Ishikawa (cell line): ENCODE results near the gene GNA14.

Experiments used
- CREB1 ChIP-seq: IDR thresholded peaks from 2 replicates; pipeline ENCODE4 v1.6.1; 2012; ENCODE audit warnings: low read depth
- EGR1 ChIP-seq: IDR thresholded peaks from 2 replicates; pipeline ENCODE4 v1.6.1; 2012
- EP300 ChIP-seq: IDR thresholded peaks from 2 replicates; pipeline ENCODE4 v1.6.1; 2012; ENCODE audit warnings: borderline replicate concordance
- NFIC ChIP-seq: IDR thresholded peaks from 2 replicates; pipeline ENCODE4 v1.6.1; 2012
- RAD21 ChIP-seq: IDR thresholded peaks from 2 replicates; pipeline ENCODE4 v1.6.1; 2012; ENCODE audit warnings: low read depth
- TAF1 ChIP-seq: IDR thresholded peaks from 2 replicates; pipeline ENCODE4 v1.6.1; 2012; ENCODE audit warnings: low read depth, mild to moderate bottlenecking
- TCF12 ChIP-seq: IDR thresholded peaks from 2 replicates; pipeline ENCODE4 v1.6.1; 2012; ENCODE audit warnings: low read depth
- YY1 ChIP-seq: IDR thresholded peaks from 2 replicates; pipeline ENCODE4 v1.6.1; 2012; ENCODE audit warnings: low read depth
- ZBTB7A ChIP-seq: IDR thresholded peaks from 2 replicates; pipeline ENCODE4 v1.6.1; 2012; ENCODE audit warnings: low read depth
- TF ChIP-seq, protein P1 (sequence below): IDR thresholded peaks from 2 replicates; pipeline ENCODE4 v1.6.1; 2012
- TF ChIP-seq, protein P2 (sequence below): IDR thresholded peaks from 2 replicates; pipeline ENCODE4 v1.6.1; 2012; ENCODE audit warnings: low read depth, mild to moderate bottlenecking
- TF ChIP-seq, protein P3 (sequence below): IDR thresholded peaks from 2 replicates; pipeline ENCODE4 v1.6.1; 2012

DNA sequence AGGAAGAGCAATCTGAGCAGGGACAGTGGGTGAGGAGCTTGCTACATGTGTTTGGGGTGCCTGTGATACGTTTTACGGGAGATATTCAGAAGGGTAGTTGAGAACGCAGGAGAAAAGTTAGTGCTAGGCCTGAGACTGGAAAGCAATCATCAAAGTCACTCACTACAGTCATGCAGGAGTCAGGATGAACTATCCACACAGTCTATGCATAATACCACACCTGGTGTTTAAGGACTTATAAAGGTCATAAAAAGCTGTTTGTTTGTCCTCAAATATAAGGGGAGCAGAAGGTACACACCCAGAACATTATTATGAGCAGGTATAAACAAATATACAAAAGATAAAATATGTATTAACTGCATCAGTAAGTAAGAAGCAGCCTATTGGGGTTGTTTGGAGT lies 176.6 kb downstream of the GNA14 start:
- TF ChIP-seq, protein P1, sequence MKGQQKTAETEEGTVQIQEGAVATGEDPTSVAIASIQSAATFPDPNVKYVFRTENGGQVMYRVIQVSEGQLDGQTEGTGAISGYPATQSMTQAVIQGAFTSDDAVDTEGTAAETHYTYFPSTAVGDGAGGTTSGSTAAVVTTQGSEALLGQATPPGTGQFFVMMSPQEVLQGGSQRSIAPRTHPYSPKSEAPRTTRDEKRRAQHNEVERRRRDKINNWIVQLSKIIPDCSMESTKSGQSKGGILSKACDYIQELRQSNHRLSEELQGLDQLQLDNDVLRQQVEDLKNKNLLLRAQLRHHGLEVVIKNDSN: no peak
- TF ChIP-seq YY1: no peak
- TF ChIP-seq EGR1: no peak
- TF ChIP-seq, protein P2, sequence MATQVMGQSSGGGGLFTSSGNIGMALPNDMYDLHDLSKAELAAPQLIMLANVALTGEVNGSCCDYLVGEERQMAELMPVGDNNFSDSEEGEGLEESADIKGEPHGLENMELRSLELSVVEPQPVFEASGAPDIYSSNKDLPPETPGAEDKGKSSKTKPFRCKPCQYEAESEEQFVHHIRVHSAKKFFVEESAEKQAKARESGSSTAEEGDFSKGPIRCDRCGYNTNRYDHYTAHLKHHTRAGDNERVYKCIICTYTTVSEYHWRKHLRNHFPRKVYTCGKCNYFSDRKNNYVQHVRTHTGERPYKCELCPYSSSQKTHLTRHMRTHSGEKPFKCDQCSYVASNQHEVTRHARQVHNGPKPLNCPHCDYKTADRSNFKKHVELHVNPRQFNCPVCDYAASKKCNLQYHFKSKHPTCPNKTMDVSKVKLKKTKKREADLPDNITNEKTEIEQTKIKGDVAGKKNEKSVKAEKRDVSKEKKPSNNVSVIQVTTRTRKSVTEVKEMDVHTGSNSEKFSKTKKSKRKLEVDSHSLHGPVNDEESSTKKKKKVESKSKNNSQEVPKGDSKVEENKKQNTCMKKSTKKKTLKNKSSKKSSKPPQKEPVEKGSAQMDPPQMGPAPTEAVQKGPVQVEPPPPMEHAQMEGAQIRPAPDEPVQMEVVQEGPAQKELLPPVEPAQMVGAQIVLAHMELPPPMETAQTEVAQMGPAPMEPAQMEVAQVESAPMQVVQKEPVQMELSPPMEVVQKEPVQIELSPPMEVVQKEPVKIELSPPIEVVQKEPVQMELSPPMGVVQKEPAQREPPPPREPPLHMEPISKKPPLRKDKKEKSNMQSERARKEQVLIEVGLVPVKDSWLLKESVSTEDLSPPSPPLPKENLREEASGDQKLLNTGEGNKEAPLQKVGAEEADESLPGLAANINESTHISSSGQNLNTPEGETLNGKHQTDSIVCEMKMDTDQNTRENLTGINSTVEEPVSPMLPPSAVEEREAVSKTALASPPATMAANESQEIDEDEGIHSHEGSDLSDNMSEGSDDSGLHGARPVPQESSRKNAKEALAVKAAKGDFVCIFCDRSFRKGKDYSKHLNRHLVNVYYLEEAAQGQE: no peak
- TF ChIP-seq TAF1: no peak
- no peak for TF ChIP-seq RAD21
- TF ChIP-seq NFIC: no peak
- no peak for TF ChIP-seq ZBTB7A
- TF ChIP-seq CREB1: no peak
- no peak for TF ChIP-seq EP300
- no peak for TF ChIP-seq TCF12
- TF ChIP-seq, protein P3, sequence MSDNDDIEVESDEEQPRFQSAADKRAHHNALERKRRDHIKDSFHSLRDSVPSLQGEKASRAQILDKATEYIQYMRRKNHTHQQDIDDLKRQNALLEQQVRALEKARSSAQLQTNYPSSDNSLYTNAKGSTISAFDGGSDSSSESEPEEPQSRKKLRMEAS: no peak
